ENCODE data around the gene TPST2. TPM values are rescaled to one million over a fixed set of nuclear protein-coding genes. Genes with fewer than 3 reads are reported as not detected.

Gene TPST2
- total and polyA plus RNA-seq, 2 donors (not counting 3 experiments of a cell fraction or from before 2014, with no cell fraction given) = 49.4 to 121 TPM

- Histone ChIP-seq H2AFZ (ENCODE audit: low read depth, low read length) (no peak overlapping the region), H3K9me1 (replicated peaks; ENCODE audit: control insufficient read depth, extremely low read depth, insufficient read depth, low read length) (no peaks in the 10 kb centered on the region), H3K27ac (ENCODE audit: insufficient read depth, low read depth, low read length) (peak overlapping the region; percentile 10), H3K9me3 (replicated peaks; ENCODE audit: control insufficient read depth, insufficient read depth, low read length) (no peaks in the 10 kb centered on the region), H3K36me3 (ENCODE audit: control insufficient read depth in 2 of 2, extremely low read depth in 1 of 2, insufficient read depth in 2 of 2, low read length in 2 of 2) (peaks cover 0 to 4% of the 10 kb centered on the region in 2 experiments), H3K4me3 (replicated peaks in 1 of 3; ENCODE audit: insufficient read depth in 1 of 3, low read depth in 1 of 3, low read length in 3 of 3) (no peak overlapping the region), H3K4me1 (ENCODE audit: control insufficient read depth, extremely low read depth, insufficient read depth, low read length) (peaks cover 36% of the 10 kb centered on the region), H3K27me3 (ENCODE audit: control insufficient read depth in 2 of 2, insufficient read depth in 2 of 2, low read length in 2 of 2) (no peaks in the 10 kb centered on the region), H3K9ac (replicated peaks; ENCODE audit: extremely low read depth, insufficient read depth, low read length) (no peak overlapping the region), H3K4me2 (ENCODE audit: insufficient read depth, low read length) (peak overlapping the region; percentile 26), H3K79me2 (ENCODE audit: control insufficient read depth, insufficient read depth, low read length) (peaks cover 38% of the 10 kb centered on the region), H4K20me1 (replicated peaks; ENCODE audit: control insufficient read depth, extremely low read depth, insufficient read depth, low read length) (peaks cover 2% of the 10 kb centered on the region)
- intact Hi-C loops (cut with micrococcal nuclease) = no loop called here
- BruUV-seq (replicated peaks) = no TSS peak
- CTCF ChIA-PET = interaction anchor here (0.8 to 1.7 kb wide), 6 partner anchors 9 to 82 kb away, joined by 3 to 6 read pairs (median 4); no protein-coding TSS in a partner anchor
- FAIRE-seq (peak; percentile 61), DNase-seq (ENCODE audit: low read depth, low spot score) (peak; percentile 80)
- TF ChIP-seq, protein P1, sequence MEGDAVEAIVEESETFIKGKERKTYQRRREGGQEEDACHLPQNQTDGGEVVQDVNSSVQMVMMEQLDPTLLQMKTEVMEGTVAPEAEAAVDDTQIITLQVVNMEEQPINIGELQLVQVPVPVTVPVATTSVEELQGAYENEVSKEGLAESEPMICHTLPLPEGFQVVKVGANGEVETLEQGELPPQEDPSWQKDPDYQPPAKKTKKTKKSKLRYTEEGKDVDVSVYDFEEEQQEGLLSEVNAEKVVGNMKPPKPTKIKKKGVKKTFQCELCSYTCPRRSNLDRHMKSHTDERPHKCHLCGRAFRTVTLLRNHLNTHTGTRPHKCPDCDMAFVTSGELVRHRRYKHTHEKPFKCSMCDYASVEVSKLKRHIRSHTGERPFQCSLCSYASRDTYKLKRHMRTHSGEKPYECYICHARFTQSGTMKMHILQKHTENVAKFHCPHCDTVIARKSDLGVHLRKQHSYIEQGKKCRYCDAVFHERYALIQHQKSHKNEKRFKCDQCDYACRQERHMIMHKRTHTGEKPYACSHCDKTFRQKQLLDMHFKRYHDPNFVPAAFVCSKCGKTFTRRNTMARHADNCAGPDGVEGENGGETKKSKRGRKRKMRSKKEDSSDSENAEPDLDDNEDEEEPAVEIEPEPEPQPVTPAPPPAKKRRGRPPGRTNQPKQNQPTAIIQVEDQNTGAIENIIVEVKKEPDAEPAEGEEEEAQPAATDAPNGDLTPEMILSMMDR (IDR thresholded peaks at IDR 0.05; ENCODE audit: extremely low read depth in 1 of 2, insufficient read depth in 1 of 2, low read depth in 1 of 2, low read length in 2 of 2) = peak in 1 of 2 donors; percentile 6
- no peak for TF ChIP-seq MYC (IDR thresholded peaks at IDR 0.05; ENCODE audit: low read depth, low read length)
- TF ChIP-seq POLR2A (IDR thresholded peaks at IDR 0.05; ENCODE audit: low read depth, low read length) = no peak
- TF ChIP-seq POLR2AphosphoS5 (IDR thresholded peaks at IDR 0.05; ENCODE audit: insufficient read depth, low read depth, low read length) = no peak
- peak; percentile 39 for TF ChIP-seq FOS (IDR thresholded peaks at IDR 0.05; ENCODE audit: borderline replicate concordance, insufficient read depth, low read length)
- TF ChIP-seq EZH2 (IDR thresholded peaks at IDR 0.05; ENCODE audit: borderline replicate concordance, low read depth, low read length, severe bottlenecking) = no peak
- dilution Hi-C loops (cut with MboI; ENCODE audit: extremely low pct_ligation_motif_present, low sequenced_read_pairs) = no loop called here
- POLR2A ChIA-PET = interaction anchor here (0.6 kb wide), 1 partner anchor 15 kb away, joined by 3 read pairs; no protein-coding TSS in a partner anchor
Measured at GRCh38 chr22:26585104-26585790, 4.7 kb downstream of the TPST2 start.
